Fibroblast of skin of left biceps (primary cell): ENCODE results near the gene IRF2BP2.

Experiments
- DNase-seq, 2 experiments: peaks; one replicate each; pipeline ENCODE4 v3.0.0-alpha.2; 2013; ENCODE audit warnings: low read depth in 2 of 2

IRF2BP2 gene

GRCh38 chr1:234613128-234613875 is 3.3 kb upstream of the IRF2BP2 start:
- DNase-seq = peak; percentile 86 to 90

- DNase-seq = peak; percentile 97 to 98
Measured at GRCh38 chr1:234612352-234613127, 2.6 kb upstream of the IRF2BP2 start.

GRCh38 chr1:234611847-234612351 is 1.9 kb upstream of the IRF2BP2 start:
- DNase-seq = no peak

- peak; percentile 78 for DNase-seq
Measured at GRCh38 chr1:234611225-234611846, 1.4 kb upstream of the IRF2BP2 start.

GRCh38 chr1:234610666-234611224 is 767 bp upstream of the IRF2BP2 start:
- DNase-seq = peak; percentile 86 to 89

GRCh38 chr1:234609691-234610042 is 311 bp downstream of the IRF2BP2 start:
- no peak for DNase-seq

- no peak for DNase-seq
Measured at GRCh38 chr1:234608911-234609690, 877 bp downstream of the IRF2BP2 start.

- peak; percentile 68 to 69 for DNase-seq
Measured at GRCh38 chr1:234608025-234608910, 1.7 kb downstream of the IRF2BP2 start.

GRCh38 chr1:234607109-234608024 is 2.6 kb downstream of the IRF2BP2 start:
- DNase-seq = no peak

- DNase-seq = no peak
Measured at GRCh38 chr1:234606784-234607108, 3.2 kb downstream of the IRF2BP2 start.

- no peak for DNase-seq
Measured at GRCh38 chr1:234605983-234606783, 3.8 kb downstream of the IRF2BP2 start.

GRCh38 chr1:234605399-234605982 is 4.5 kb downstream of the IRF2BP2 start:
- no peak for DNase-seq

GRCh38 chr1:234604495-234605398 is 5.2 kb downstream of the IRF2BP2 start:
- no peak for DNase-seq

GRCh38 chr1:234603221-234604204 is 6.5 kb downstream of the IRF2BP2 start:
- no peak for DNase-seq

- peak; percentile 85 to 87 for DNase-seq
Measured at GRCh38 chr1:234602334-234603220, 7.4 kb downstream of the IRF2BP2 start.
